ENCODE data around the gene KHK. TPM values are rescaled to one million over a fixed set of nuclear protein-coding genes. Genes with fewer than 3 reads are reported as not detected.

The KHK gene
- total and polyA plus RNA-seq, 9 of the 15 experiments (the other 6 are each of a cell fraction or from before 2014, with no cell fraction given): 1.5 to 10.7 (median 5.2) TPM

DNA sequence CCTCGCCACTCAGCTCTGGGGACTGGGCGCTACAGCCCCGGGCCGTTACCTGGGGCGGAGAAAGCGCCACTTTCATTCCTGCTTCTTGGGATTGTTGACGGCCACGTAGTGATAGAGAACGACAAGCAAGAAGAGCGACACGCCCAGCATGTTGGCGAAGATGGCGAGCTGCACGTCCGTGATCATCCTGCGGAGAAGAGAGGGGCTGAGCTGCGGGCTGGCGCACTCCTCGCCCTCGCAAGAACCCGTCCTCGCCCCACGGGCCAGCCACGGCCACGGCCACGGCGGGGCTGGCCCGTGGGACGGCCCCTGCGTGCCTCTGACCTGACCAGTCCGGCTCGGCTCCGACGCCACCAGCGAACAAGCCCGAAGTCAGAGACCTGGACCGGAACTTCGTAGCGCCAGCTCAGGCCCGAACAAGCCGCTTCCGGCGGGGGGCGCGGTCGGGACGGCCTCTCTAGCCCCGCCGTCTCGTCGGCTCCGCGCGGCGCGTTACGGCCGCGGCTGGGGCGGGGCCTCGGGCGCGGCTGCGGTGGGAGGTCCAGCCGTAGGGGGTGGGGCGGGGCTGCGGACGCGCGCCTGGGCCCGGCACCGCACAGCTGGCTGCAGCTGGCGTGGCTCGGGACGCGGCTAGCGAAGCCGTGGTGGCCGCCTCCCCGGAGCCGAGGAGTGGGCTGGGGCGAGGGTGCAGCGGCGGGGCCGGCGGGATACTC lies 15.1 kb upstream of the KHK start, which contains the start of gene OST4 (continued):
- TF ChIP-seq, protein P1, sequence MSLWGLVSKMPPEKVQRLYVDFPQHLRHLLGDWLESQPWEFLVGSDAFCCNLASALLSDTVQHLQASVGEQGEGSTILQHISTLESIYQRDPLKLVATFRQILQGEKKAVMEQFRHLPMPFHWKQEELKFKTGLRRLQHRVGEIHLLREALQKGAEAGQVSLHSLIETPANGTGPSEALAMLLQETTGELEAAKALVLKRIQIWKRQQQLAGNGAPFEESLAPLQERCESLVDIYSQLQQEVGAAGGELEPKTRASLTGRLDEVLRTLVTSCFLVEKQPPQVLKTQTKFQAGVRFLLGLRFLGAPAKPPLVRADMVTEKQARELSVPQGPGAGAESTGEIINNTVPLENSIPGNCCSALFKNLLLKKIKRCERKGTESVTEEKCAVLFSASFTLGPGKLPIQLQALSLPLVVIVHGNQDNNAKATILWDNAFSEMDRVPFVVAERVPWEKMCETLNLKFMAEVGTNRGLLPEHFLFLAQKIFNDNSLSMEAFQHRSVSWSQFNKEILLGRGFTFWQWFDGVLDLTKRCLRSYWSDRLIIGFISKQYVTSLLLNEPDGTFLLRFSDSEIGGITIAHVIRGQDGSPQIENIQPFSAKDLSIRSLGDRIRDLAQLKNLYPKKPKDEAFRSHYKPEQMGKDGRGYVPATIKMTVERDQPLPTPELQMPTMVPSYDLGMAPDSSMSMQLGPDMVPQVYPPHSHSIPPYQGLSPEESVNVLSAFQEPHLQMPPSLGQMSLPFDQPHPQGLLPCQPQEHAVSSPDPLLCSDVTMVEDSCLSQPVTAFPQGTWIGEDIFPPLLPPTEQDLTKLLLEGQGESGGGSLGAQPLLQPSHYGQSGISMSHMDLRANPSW (CRISPR knock-in tag; IDR thresholded peaks at IDR 0.05): no peak
- TF ChIP-seq IFI16 (CRISPR knock-in tag; IDR thresholded peaks at IDR 0.05): no peak
- TF ChIP-seq ZFP36 (IDR thresholded peaks at IDR 0.05; ENCODE audit: low read depth, low read length, partially characterized antibody): peak; percentile 8
- TF ChIP-seq KAT7 (CRISPR knock-in tag; IDR thresholded peaks at IDR 0.05; ENCODE audit: borderline replicate concordance): no peak; the same call in 1 of the 2 replicates
- TF ChIP-seq NCOA2 (IDR thresholded peaks at IDR 0.05; ENCODE audit: partially characterized antibody in 2 of 2): no peak
- TF ChIP-seq ILK (tag; IDR thresholded peaks at IDR 0.05; ENCODE audit: borderline replicate concordance, low read depth): no peak
- TF ChIP-seq TRIM28 (IDR thresholded peaks at IDR 0.05): no peak
- no peak for TF ChIP-seq SMC3 (conservative IDR thresholded peaks at IDR 0.05; ENCODE audit: insufficient read depth, low read depth, low read length)
- no peak for TF ChIP-seq KLF1 (tag; IDR thresholded peaks at IDR 0.05)
- TF ChIP-seq POLR2G (IDR thresholded peaks at IDR 0.05; ENCODE audit: low read depth, low read length): peak; percentile 96
- TF ChIP-seq FIP1L1 (IDR thresholded peaks at IDR 0.05; ENCODE audit: low read depth, low read length, poor library complexity, severe bottlenecking): no peak
- TF ChIP-seq TEAD1 (CRISPR knock-in tag; IDR thresholded peaks at IDR 0.05): peak in 1 of 2 experiments; percentile 59; a peak in 1 of 4 replicates
- TF ChIP-seq, protein P2, sequence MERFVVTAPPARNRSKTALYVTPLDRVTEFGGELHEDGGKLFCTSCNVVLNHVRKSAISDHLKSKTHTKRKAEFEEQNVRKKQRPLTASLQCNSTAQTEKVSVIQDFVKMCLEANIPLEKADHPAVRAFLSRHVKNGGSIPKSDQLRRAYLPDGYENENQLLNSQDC (CRISPR knock-in tag; IDR thresholded peaks at IDR 0.05): no peak
- TF ChIP-seq ZNF644 (tag; IDR thresholded peaks at IDR 0.05; ENCODE audit: low read depth): no peak
- peak; percentile 45; the same call in 1 of the 2 replicates for TF ChIP-seq KLF6 (CRISPR knock-in tag; IDR thresholded peaks at IDR 0.05; ENCODE audit: borderline replicate concordance)
- TF ChIP-seq ZKSCAN8 (CRISPR knock-in tag; IDR thresholded peaks at IDR 0.05): no peak
- no peak for TF ChIP-seq ELF1 (tag; IDR thresholded peaks at IDR 0.05)
- no peak for TF ChIP-seq SRF (CRISPR knock-in tag; IDR thresholded peaks at IDR 0.05)
- TF ChIP-seq TCF3 (CRISPR knock-in tag; IDR thresholded peaks at IDR 0.05): no peak
- no peak for TF ChIP-seq ZNF3 (CRISPR knock-in tag; IDR thresholded peaks at IDR 0.05)
- TF ChIP-seq GTF2A2 (tag; IDR thresholded peaks at IDR 0.05): no peak
- TF ChIP-seq, protein P3, sequence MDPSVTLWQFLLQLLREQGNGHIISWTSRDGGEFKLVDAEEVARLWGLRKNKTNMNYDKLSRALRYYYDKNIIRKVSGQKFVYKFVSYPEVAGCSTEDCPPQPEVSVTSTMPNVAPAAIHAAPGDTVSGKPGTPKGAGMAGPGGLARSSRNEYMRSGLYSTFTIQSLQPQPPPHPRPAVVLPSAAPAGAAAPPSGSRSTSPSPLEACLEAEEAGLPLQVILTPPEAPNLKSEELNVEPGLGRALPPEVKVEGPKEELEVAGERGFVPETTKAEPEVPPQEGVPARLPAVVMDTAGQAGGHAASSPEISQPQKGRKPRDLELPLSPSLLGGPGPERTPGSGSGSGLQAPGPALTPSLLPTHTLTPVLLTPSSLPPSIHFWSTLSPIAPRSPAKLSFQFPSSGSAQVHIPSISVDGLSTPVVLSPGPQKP (CRISPR knock-in tag; IDR thresholded peaks at IDR 0.05): no peak
- TF ChIP-seq, protein P4, sequence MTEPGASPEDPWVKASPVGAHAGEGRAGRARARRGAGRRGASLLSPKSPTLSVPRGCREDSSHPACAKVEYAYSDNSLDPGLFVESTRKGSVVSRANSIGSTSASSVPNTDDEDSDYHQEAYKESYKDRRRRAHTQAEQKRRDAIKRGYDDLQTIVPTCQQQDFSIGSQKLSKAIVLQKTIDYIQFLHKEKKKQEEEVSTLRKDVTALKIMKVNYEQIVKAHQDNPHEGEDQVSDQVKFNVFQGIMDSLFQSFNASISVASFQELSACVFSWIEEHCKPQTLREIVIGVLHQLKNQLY (CRISPR knock-in tag; conservative IDR thresholded peaks at IDR 0.05): no peak
- no peak for TF ChIP-seq PCBP2 (IDR thresholded peaks at IDR 0.05; ENCODE audit: low read depth, low read length, poor library complexity, severe bottlenecking)
